UCSD-AML1 (cell line): Measurements from ENCODE around the gene GADD45B.
"Not testable (repeated sequence)": the region's sequence is repeated elsewhere in the genome, so short reads cannot be mapped to it uniquely, and the experiment has no call there.

Source experiments
- DNase-seq: peaks from one replicate; lab custom pipeline; 2025; ENCODE audit not compliant: unreplicated experiment; lab: John Stamatoyannopoulos, UW

Gene GADD45B

DNA sequence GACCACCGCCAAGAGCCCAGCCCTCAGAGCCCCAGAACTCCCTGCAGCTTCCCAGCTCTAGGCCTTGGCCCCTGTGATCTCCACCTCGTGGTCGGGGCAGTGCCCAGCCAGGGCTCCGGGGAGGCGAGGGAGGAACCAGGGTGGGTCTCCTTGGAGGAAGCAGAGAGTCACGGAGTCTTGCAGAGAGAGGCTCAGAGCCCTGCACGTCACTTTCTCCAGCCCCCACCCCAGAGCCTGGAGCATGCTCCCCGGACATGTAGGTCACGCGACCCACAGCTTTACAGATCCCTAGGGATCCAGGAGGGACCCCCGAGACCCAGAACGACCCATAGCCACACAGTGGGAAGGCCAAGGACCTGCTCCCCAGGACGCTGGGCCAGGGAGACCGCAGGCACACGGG, 11.9 kb downstream of the GADD45B start:
- peak; percentile 40 for DNase-seq

DNA sequence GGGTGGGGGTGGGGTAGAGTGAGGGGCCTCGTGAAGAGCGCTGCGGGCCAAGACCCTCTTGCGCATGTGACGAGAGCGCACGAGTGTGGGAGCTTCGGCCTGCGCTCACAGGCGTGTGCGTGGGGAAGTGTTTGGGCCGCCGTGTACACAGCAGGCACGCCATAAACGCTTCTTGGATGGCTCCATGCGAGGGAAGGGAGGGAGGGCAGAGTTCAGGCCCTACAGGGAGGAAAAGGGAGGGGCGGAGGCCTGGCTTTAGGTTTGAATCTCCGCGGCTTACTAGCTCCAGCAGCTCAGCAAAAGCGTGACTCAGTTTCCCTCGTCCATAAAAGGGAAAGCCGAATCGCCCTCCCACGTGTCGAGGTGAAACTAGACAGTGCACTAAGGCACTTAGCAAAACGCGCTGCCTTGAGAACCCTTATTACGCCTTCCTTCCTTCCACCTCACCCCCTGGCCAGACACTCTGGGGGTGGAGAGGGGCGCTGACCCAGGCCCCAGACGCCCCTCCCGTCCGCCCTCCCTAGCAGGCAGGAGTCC, 12.5 kb downstream of the GADD45B start:
- DNase-seq = no peak

DNA sequence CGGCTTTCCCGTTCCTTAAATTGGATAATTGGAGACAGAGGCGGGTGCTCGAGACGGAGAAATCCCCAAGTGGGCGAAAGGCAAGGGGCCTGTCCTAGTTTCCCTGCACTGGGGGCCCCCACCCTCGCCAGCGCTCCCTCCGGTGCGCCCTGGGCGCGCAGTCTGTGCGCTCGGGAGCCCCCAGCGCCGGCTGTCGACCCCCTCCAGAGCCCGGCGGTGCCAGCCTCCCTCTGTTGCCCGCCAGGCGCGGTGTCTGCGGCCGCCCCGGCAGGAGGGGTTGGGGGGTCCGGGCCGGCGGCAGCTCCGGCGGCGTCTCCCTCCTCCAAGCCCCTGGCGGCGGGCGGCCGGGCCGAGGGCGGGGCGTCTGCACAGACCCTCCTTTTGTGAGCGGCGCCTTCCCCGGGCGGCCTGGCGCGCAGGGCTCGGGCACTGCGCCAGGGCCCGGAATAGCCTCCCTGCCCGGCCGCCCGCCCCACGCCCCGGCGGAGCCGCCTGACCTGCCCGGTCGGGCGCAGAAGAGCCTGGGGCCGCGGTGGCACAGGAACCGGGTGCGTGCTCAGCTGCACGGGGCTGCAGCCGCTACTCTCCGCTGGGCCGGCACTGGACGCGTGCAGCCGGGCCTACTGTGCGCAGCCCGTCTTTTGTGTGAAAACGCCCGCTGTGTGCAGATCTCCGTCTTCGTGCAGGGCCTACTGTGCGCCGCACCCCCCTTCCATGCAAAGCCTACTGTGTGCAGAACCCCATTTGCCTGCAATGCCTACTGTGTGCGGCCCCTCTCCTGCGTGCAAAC, 13.2 kb downstream of the GADD45B start:
- DNase-seq = peak; percentile 53

DNA sequence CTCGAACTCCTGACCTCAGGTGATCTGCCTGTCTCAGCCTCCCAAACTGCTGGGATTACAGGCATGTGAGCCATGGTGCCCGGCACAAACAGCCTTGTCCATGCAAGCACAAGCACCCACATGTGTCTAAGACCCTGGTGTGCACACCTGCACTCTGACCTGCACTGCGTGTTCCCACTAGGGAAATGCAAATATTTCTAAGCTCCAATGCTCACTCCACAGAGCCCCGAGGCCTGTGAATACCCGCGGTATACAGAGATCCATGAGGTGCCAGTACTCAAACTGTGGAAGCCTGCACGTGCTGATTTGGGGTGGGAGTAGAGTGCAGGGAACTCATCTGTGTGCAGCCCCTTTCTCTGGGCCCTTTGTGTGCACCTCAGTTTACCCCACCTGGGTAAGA, 14.7 kb downstream of the GADD45B start:
- no peak for DNase-seq

DNA sequence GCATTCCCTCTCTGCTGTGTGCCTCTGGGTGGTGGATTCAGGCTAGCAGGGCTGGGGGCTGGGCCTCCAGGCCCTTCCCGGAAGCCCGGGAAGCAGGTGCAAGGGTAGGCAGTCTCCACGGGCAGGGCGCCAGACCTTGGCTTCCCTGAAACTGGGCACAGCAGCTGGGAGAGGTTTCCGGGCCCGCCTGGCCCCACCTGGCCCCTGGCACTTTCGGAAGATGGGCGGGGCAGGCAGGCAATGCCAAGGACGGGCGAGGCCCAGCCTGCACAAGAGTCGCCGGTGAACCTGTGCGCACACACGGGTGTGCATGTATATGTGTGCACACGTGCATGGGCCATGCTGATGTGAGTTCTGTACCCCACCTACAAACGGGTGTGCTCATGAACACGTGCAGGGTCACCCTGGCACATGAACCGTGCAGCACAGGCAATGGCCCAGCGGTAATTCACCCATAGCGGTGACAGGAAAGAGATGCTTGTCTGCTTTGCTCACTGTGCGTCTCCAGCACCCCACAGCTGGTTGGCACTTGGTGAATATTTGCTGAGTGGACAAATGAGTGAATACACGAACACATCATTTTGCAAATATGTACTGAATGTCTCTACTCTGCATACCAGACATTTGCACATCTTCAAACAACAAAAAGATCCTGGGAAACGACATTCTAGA, 15.3 kb downstream of the GADD45B start:
- peak; percentile 55 for DNase-seq

DNA sequence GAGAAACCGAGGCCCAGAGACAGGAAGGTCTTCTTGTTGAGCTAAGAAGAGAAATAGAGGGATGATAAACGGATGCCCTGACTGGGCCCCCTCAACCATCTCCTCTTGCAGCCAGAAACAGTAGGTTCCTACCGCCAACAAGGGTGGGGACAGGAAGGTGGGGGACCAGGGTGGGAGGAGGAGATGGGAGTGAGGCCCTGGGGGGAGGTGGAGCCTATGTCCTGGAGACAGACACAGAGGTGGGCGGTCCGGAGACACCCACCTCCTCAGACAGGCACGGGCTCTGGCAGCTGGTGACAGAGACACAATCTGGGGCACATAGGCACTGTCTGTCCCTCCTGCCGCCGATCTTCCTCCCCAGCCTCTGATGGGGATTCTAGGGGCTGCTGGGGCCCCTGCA, 16.9 kb downstream of the GADD45B start:
- DNase-seq = no peak

DNA sequence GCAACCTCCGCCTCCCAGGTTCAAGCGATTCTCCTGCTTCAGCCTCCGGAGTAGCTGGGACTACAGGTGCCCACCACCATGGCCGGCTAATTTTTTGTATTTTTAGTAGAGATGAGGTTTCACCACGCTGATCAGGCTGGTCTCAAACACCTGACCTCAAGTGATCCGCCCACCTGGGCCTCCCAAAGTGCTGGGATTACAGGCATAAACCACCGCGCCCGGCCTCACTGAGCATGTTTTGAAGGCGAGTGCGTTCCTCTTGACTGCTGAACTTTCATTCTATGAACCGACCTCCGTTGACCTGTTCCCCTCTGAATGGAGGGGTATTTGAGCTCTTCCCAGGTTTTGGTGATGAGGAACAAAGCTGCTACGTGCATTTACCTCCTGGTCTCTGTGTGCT, 17.5 kb downstream of the GADD45B start:
- DNase-seq = not testable (repeated sequence)

DNA sequence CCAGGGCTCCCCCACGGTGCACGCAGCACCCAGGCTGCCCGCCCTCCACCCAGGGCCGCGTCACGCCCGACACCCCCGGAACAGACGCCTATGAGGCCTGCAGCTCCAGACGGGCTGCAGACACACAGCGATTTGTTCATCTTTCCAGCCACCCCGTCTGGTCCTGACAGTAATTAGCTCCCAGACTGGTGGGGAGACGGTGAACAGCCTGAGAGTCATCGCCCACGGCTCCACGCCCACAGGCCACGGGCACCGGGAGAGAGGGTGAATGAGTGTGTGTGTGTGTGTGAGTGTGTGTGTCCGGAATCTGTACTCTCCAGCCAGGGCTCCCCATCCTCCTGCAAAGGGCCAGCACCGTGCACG, 18.1 kb downstream of the GADD45B start:
- DNase-seq = no peak

DNA sequence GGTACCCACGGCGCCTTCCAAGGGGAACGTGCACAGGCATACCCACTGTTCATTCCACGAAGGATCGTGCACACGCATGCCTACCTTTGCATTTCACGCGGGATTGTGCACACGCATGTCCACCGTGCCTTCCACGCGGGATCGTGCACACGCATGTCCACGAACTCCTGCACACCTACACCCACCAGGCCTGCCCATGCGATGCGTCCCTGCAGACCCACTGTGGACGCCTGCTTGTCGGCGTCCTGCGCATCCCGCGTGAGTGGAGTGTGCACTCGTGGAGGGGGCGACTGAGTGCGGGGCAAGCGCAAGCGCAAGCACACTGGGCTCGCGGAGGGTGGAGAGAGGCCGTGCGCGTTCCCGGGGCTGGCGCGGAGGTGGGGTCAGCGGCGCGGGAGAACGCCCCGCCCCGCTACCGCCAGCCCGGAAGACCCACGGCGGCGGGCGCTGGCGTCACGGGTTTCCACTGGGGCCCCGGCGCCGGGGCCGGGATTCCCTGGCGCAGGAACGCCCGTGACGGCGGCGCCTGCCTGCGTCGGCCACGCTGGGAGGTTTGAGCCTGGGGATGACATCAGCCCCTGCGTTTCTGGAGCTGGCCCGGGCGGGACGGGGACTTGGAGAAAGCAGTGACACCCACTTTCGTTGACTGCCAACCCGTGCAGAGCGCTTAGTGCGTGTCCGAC, 18.7 kb downstream of the GADD45B start:
- DNase-seq = peak; percentile 32

DNA sequence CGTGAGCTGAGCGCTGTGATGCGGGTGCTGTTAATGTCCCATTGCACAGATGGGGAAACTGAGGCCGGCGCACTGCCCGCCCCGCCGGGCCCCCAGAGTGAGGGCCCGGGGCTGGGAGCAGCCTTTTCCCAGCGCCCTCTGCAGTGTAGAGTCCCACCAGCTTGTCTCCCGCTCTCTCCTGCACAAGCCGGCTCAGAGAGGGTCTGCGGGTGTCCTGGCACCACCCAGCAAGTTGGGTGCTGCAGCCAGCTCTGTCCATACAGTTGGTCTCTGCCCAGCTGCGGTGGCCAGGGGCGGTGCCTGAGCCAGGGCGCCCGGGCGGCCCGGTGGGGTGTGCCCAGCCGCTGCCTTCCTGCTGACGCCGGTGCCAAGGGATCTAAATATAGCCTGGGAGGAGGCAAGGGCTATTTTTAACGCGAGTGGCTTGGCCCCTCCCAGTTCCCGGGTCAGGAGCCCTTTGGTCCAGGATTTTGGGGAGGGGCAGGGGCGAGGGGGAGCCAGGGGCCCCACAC, 19.3 kb downstream of the GADD45B start:
- DNase-seq = peak; percentile 38

DNA sequence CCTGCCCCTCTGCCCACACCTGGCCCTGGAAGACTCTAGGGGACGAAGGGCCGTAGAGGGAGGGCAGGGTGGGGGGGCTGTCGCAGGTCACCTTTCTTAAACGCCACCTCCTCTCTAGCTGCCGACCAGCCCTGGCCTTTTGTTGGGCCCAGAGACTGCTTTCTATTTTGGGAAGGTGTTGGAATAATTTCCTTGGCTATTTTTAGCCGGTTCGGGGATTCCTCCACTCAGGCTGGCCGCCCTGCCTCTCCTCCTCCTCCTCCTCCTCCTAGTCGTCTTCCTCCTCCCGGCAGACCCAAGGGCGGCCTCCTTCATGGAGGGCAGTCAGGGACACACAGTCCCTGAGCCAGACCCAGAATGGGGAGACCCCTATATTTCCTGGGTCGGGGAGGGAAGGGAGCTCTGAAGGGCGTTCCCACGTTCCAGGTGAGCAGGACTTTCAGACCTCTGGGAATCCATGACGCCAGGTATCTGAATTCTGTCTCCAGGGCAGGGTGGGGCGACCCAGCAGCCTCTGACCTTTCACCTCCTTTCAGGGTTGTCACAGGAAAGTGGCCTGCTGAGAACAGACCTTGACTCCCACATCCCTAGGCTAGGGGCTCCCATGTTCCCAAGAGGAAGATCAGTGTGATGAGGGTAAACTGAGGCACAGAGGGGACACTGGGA, 19.9 kb downstream of the GADD45B start:
- no peak for DNase-seq

DNA sequence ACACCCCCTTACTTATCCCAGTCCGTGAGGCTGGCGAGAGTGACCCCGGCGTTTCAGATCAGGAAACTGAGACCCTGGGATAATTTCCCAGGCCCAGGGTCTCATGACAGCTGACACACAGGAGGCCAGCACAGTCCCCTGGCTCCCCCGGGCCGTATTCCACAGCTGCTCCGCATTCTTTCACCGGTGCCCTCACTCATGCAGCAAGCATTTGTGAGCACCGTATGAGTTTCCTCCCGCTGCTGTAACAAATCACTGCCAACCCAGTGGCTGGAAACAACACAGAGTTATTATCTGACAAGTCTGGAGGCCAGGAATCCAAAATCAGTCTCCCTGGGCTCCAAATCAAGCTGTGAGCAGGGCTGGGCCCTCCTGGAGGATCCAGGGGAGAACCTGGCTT, 21.3 kb downstream of the GADD45B start:
- no peak for DNase-seq

DNA sequence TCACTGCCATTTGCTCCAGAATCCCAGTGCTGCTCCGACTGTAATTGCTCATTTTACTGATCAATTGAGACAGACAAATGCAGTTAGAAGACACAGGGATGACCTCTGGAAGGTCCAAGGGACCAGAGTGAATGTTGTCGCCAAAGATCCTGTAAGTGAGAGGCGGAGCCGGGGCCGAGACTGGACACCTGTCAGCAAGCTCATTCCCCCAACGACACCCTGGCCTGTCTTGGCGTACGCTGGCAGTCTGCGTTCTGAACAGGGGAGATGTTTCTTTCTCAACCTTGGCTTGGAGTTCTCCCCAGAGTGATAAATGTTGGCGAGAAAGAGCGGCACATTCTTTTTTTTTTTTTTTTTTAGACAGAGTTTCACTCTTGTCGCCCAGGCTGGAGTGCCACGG, 24.2 kb downstream of the GADD45B start:
- DNase-seq = no peak

DNA sequence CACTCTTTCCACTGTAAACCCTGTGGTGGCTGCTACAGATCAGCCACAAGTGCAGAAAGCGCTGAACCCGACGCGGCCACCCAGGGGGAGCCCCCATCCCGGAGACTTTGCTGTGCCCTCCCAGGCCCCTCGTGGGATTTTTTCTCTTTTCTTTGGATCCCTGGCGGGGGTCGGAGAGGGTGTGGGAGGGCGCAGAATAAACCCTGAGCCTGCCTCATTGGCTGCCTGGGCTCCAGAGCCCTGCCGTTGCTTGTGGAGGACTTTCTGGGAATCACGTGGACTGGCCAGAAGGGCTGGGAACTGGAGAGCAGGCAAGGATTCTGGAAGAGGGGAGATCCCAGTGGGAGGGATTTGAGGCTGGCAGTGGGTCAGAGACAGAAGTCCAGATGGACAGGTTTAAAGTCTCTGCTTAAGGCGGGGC, 24.9 kb downstream of the GADD45B start:
- DNase-seq = no peak

DNA sequence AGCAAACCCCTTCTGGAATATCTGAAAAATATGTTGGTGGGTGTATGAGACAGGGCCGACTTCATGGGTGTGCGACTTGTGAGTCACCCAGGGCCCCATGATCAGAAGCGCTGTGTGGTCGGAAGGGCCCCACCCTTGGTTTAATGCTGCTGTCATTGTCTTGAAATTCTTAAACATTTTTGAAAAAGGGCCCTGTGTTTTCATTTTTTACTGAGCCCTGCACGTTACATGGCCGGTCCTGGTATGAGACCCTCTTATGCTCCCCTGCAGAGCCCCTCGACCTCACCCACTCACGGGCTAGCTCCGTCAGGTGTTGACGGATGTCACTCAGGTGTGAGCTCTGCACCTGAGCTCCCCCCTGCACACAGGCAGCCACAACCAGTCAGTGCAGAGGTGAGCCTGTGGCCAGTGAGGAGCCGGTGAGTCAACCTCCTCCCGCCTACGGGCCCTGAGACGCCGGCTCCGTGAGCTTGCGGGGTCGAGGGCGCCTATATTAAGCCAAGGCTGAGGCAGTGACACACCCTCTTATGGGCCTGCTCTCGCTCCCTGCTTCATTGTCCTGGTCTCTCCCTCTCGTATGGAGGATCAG, 27.7 kb downstream of the GADD45B start:
- DNase-seq = no peak

DNA sequence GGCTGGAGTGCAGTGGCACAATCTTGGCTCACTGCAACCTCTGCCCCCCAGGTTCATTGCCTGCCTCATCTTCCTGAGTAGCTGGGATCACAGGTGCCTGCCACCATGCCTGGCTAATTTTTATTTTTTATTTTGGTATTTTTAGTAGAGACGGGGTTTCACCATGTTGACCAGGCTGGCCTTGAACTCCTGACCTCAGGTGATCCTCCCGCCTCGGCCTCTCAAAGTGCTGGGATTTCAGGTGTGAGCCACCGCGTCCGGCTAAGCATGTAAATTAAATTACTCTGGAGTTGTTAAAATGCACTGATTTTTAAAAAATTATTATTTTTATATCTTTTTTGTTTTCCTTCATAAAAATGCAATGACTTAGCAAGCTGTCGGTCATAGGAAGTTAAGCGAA, 30.7 kb downstream of the GADD45B start:
- DNase-seq = not testable (repeated sequence)

DNA sequence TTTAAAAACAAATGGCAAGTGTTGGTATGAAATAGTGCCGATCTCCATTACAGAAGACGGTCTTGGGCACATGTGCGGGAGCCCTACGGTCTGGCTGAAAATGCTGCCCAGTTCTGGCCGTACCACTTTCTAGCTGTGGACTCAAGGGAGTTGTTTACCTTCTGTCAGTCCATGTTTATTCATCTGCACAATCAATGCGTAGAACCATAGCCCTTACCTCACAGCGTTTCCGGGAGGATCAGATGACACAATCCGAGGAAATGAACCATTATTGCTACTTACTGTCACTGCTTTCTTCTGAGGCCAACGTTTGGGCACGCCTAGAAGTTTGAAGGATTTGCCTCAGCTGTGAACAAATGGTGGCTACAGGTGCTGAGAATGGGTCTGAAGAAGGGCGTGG, 31.2 kb downstream of the GADD45B start:
- no peak for DNase-seq

DNA sequence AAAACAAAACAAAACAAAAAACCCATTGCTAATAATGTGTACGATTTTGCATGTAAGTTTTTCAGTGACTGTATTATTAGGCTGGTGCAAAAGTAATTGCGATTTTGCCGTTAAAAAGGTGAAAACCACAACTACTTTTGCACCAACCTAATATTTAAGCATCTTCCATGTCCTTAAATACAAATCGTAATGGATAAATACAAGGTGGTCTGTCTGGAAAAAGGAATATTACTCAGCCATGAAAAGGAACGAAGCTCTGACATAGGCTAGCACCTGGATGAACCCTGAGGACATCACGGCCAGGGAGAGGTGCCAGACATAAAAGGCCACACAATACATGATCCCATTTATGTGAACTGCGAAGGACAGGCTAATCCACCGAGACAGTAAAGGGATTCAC, 33.2 kb downstream of the GADD45B start:
- DNase-seq = no peak

DNA sequence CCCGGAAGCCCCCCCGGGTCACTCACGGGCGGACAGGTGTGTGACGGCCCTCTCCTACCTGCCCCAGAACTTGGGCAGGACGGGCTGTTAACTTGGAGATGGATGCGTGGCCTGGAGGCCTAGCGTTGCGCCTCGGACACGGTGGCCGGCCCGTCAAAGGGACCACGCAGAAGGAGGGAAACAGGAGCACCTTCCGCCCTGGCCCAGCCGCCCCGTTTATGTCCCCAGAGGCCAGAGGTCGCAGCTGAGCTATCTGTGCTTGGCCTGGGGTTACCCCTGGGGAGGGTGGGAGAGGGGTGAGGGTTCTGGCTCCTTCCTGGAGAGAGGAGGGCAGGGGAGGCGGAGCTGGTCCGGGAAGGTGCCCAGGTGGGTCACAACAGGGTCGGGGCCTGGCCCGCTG, 35.6 kb downstream of the GADD45B start:
- no peak for DNase-seq

DNA sequence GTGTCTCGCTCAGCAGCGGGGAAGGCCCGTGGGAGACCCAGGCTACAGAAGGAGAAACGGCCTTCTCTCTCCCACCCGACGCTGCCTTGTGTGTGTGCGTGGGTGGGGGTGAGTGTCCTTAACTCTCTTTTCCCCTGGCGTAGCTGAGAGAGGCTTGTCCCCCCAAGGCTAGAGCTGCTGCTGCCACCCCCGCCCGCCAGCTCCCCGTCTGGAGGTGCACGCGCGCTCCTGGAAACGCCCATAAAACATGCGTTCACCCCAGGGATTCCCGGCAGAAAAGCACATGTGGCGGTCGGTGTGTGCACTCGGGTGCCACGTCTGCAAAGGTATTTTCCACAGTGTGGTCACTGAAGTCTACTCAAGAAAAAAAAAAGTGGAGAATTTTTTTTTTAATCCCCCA, 36.1 kb downstream of the GADD45B start:
- no peak for DNase-seq
